ENCODE results near the gene MTERF2.
A peak's percentile ranks its signal among the peaks of the same experiment; 100 is the strongest.

MTERF2 gene

DNA sequence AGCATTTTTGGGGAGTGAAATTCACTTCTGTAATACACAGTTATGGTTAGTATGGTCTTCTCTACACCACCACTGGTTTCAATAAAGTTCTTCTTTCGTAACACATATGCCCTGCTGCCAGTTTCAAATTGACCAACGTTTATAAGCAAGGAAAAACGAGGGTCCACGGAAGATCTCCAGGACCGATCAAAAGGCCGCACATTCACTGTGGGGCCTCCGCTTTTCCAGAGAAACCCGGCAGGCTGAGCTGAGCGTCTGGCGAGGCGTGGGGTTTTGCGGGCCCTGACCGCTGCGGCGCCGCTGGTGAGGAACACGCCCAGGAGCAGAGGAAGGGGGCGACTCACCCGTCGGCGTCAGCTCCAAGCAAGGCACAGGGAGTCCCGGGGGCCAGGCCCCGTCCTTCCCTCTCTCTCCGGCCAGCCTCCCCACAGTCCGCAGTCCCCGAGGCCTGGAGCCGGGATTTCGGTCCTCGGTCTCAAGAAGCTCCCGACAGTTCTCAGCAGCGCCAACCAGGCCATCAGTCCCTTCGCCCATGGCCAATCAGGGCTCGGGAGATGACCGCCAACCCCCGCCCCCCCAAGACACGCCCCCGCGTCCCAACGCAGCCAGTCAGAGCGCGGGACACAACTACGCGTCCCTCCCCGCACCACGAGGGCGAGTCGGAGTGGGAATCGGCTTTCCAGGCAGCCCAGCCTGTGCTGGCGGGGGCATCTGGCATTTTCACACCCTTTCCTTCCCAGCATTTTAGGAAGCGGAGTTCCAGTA is at the start of gene MTERF2:
MTERF2 (minus strand) TSS at position 522 of the 765 bp plus-strand sequence. CDS start 8,432 bp downstream, outside the sequence.
- TF ChIP-seq CTCF (IDR thresholded peaks at IDR 0.05; ENCODE audit: low read length), result no peak
- TF ChIP-seq EZH2 (IDR thresholded peaks at IDR 0.05; ENCODE audit: borderline replicate concordance, low read length), result no peak
- no peaks in the 10 kb centered on the region for H3K27me3 ChIP-seq (ENCODE audit: insufficient read depth, low read length)
- H3K4me2 ChIP-seq (ENCODE audit: low read length), result peak within 1 kb of the TSS; percentile 88
- peaks cover 13% of the 10 kb centered on the region for H3K4me1 ChIP-seq (ENCODE audit: insufficient read depth, low read length, severe bottlenecking)
- no peaks in the 10 kb centered on the region for H4K20me1 ChIP-seq (ENCODE audit: insufficient read depth, low read length)
- H3K9me2 ChIP-seq (ENCODE audit: low read depth, low read length), result no peaks in the 10 kb centered on the region
- H3K36me3 ChIP-seq (ENCODE audit: insufficient read depth, low read length), result no peaks in the 10 kb centered on the region; the same call in 1 of the 2 replicates
- H2AFZ ChIP-seq (ENCODE audit: low read length), result peak within 1 kb of the TSS; percentile 91; the same call in 1 of the 2 replicates
- no peaks in the 10 kb centered on the region for H3K79me2 ChIP-seq (ENCODE audit: insufficient read depth, low read length)
- H3K27ac ChIP-seq (ENCODE audit: low read depth, low read length, poor library complexity, severe bottlenecking), result no peak within 1 kb of the TSS
- H3F3A ChIP-seq (ENCODE audit: insufficient read depth, low read length), result no peaks in the 10 kb centered on the region
- peak within 1 kb of the TSS; percentile 89 for H3K4me3 ChIP-seq (ENCODE audit: low read depth, low read length, poor library complexity, severe bottlenecking)
- peak within 1 kb of the TSS; percentile 82 for H3K9ac ChIP-seq (ENCODE audit: low read length)
- no peaks in the 10 kb centered on the region for H3K9me3 ChIP-seq (ENCODE audit: low read length)

GRCh38 chr12:107035733-107036132 is 48.8 kb upstream of the MTERF2 start:
- no peak overlapping the region for H3K9ac ChIP-seq (ENCODE audit: low read length)
- no peaks in the 10 kb centered on the region for H3F3A ChIP-seq (ENCODE audit: insufficient read depth, low read length)
- H3K4me2 ChIP-seq (ENCODE audit: low read length), result no peak overlapping the region
- H3K9me2 ChIP-seq (ENCODE audit: low read depth, low read length), result no peaks in the 10 kb centered on the region
- H3K4me3 ChIP-seq (ENCODE audit: low read depth, low read length, poor library complexity, severe bottlenecking), result no peak overlapping the region
- TF ChIP-seq CTCF (IDR thresholded peaks at IDR 0.05; ENCODE audit: low read length) (no peak), EZH2 (IDR thresholded peaks at IDR 0.05; ENCODE audit: borderline replicate concordance, low read length) (no peak)
- no peak overlapping the region for H3K27ac ChIP-seq (ENCODE audit: low read depth, low read length, poor library complexity, severe bottlenecking)
- no peaks in the 10 kb centered on the region for H3K4me1 ChIP-seq (ENCODE audit: insufficient read depth, low read length, severe bottlenecking)
- no peaks in the 10 kb centered on the region for H3K36me3 ChIP-seq (ENCODE audit: insufficient read depth, low read length)
- no peaks in the 10 kb centered on the region for H3K79me2 ChIP-seq (ENCODE audit: insufficient read depth, low read length)
- no peak overlapping the region for H2AFZ ChIP-seq (ENCODE audit: low read length)
- no peaks in the 10 kb centered on the region for H4K20me1 ChIP-seq (ENCODE audit: insufficient read depth, low read length)
- no peaks in the 10 kb centered on the region for H3K27me3 ChIP-seq (ENCODE audit: insufficient read depth, low read length)
- H3K9me3 ChIP-seq (ENCODE audit: low read length), result no peaks in the 10 kb centered on the region

DNA sequence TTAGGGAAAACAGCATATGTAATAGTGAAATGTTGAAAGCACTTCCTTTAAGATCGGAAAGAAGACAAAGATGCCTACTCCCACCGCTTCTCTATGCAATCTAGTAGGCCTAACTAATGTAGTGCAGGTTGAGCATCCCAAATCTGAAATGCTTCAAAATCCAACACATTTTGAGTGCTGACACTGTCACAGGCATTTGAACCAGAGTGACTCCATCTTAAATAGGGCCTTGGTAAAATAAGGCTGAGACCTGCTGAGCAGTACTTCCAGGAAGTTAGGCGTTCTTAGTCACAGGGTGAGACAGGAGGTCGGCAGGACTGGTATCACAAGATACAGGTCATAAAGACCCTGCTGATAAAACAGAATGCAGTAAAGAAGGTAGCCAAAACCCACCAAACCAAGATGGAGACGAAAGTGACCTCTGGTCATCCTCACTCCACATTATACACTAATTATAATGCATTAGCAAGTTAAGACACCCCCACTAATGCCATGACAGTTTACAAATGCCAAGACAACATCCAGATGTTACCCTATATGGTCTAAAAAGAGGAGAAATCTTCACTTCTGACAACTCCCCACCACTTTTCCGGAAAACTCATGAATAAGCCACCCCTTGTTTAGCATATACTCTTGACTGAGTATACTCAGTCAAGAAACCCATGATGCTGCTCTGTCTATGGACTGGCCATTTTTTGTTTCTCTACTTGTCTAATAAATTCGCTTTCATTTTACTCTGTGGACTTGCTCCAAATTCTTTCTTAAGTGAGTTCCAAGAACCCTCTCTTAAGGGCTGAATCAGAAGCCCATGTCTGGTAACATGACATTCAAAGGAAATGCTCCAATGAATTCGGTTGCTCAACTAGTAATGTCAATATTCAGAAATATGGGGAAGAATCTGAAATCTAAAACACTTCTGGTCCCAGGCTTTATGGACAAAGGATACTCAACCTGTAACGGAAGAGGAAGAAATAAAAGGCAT is 47.1 kb upstream of the MTERF2 start:
- Histone ChIP-seq H3K79me2 (ENCODE audit: insufficient read depth, low read length) (no peaks in the 10 kb centered on the region), H4K20me1 (ENCODE audit: insufficient read depth, low read length) (no peaks in the 10 kb centered on the region), H3F3A (ENCODE audit: insufficient read depth, low read length) (no peaks in the 10 kb centered on the region), H3K36me3 (ENCODE audit: insufficient read depth, low read length) (no peaks in the 10 kb centered on the region), H2AFZ (ENCODE audit: low read length) (no peak overlapping the region), H3K27me3 (ENCODE audit: insufficient read depth, low read length) (no peaks in the 10 kb centered on the region), H3K9me3 (ENCODE audit: low read length) (no peaks in the 10 kb centered on the region), H3K9ac (ENCODE audit: low read length) (no peak overlapping the region), H3K4me2 (ENCODE audit: low read length) (no peak overlapping the region), H3K4me3 (ENCODE audit: low read depth, low read length, poor library complexity, severe bottlenecking) (no peak overlapping the region), H3K4me1 (ENCODE audit: insufficient read depth, low read length, severe bottlenecking) (no peaks in the 10 kb centered on the region), H3K9me2 (ENCODE audit: low read depth, low read length) (no peaks in the 10 kb centered on the region), H3K27ac (ENCODE audit: low read depth, low read length, poor library complexity, severe bottlenecking) (no peak overlapping the region)
- TF ChIP-seq EZH2 (IDR thresholded peaks at IDR 0.05; ENCODE audit: borderline replicate concordance, low read length) (no peak), CTCF (IDR thresholded peaks at IDR 0.05; ENCODE audit: low read length) (no peak)
